Activated CD4-positive, alpha-beta T cell treated with anti-CD3 and anti-CD28 coated beads, Interleukin-2, amount 50 U/mL, for 4 hours (primary cell): ENCODE results near the gene FJX1.

Experiments used
- DNase-seq, 2 experiments: peaks; one replicate each; pipeline ENCODE4 v3.0.0-alpha.2; 2020

FJX1 gene, protein sequence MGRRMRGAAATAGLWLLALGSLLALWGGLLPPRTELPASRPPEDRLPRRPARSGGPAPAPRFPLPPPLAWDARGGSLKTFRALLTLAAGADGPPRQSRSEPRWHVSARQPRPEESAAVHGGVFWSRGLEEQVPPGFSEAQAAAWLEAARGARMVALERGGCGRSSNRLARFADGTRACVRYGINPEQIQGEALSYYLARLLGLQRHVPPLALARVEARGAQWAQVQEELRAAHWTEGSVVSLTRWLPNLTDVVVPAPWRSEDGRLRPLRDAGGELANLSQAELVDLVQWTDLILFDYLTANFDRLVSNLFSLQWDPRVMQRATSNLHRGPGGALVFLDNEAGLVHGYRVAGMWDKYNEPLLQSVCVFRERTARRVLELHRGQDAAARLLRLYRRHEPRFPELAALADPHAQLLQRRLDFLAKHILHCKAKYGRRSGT

DNA sequence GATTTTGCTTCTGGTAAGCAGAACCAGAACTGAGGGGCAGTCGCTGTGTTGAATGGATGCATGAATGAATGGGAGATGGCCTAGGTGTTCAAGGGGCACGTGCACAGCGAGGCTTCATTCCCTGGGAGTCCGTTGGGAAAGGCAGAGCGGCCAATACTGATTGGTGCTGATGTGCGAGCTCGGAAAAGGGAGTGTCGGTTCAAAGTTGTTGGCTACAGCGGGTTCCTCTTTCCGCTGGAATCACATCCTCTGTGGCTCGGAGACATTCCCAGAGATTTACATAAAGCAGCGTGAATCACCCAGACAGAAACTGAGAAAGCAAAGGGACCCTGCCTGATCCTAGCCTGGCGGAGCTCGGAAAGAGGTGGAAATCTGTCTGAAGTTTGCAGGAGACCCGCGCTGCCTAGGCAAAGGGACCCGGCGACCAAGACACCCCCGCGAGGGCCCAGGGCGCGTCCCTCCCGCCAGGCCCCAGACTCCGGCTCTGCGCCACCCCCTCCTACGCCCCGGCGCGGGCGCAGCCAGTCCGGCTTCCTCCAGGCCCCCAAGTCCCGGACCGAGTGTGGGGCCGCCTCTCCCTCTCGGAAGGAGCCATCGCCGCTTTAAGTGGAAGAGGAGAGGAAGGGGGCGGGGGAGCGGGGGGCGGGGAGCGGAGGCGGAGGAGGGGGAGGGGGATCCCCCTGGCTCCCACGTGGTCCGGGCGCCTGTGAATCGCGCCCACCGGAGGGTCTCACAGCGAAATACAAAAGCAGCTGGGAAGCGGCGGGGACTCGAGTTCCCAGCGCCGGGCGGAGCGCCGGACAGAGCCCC is at the start of gene FJX1:
Gene FJX1, plus strand, starts transcription at position 774 of the 810 bp plus-strand sequence. CDS start 177 bp downstream, outside the sequence.
- DNase-seq: peak; percentile 13 to 20

DNA sequence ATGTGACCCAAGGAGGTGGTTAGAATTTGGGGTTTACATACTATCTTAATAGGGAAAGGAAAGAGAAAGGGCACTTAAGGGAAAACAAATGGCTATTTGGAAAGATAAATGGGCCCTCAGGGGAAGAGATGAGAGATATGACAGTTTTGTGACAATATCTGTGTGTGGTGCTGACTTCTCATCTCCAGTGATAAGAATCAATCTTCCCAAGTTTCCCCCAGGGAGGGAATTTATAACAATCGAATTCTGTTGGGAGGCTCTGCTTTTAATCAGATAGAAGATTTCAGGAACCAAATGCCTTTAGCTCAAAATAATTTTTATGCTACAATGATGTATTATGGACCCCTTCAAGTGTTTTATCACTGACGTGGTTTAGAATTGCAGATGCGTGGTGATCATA is 46.6 kb upstream of the FJX1 start:
- DNase-seq: no peak

DNA sequence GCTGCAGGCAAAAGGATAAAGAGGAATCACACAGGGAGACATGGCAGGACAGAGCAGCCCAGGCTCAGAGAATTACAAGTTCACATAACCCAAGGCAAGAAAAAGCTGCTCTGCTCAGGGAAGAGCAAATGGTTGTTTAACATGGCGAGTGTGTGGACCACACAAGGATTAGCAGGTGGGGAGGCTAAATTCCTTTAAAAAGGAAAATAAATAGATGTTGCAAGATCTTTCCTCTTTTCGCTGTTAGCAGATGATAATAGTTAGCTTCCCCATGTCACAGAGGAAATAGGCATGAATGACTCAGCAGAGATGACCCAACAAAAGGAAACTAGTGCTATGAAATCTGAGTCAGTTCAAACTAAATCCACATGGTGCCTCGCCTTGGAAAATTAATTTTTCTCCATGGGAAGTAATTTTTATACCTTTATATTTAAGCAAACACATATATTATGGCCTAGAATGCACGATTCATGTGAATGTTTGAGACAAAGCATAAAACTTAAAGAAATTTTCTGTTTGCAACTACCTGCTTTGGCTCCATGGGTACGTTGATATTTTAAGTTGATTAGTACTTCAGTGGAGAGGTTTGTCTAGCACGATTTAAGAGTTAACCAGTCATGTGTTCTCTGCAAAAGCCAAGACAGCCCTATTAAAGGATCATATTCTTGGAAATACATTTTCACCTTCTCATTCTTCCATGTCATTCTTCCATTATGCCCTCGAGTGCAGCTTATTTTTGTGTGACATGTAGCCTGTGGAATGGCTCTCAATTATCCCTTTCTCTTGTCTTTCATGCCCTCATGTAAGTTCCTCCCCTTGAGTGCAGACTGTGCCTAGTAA is 38.5 kb upstream of the FJX1 start:
- no peak for DNase-seq

DNA sequence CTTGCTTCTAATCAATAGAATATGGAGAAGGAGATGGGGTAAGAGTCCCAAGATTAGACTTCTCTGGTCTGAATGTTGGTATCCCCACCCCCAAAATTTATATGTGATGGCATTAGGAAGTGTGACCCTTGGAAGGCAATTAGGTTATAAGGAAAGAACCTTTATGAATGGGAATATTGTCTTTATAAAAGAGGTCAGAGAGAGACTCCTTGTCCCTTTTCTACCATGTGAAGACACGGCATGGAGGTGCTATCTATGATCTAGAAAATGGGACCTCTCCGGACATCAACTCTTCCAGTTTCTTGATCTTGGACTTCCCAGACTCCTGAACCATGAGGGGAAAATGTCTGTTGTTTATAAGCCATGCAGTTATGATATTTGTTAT is 37.9 kb upstream of the FJX1 start:
- no peak for DNase-seq

DNA sequence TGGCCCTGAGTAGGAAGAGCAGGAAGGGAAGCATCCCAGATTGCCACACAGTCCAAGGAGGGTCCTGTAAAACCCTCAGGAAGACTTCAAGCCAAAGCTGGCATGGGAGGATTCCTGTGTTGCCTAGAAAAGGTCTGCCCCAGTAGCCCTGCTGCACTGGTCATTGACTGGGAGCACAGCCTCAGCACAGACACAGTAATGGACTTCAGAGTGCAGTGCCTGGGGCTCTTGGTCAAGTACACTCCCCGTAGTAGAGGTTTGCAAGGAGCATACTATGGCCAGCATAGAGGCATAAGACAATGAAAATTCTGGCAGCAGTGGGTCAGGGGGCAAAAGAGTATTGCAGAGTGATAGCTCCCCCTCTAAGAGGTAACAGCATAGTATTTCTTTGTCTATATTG is 36.2 kb upstream of the FJX1 start:
- no peak for DNase-seq

DNA sequence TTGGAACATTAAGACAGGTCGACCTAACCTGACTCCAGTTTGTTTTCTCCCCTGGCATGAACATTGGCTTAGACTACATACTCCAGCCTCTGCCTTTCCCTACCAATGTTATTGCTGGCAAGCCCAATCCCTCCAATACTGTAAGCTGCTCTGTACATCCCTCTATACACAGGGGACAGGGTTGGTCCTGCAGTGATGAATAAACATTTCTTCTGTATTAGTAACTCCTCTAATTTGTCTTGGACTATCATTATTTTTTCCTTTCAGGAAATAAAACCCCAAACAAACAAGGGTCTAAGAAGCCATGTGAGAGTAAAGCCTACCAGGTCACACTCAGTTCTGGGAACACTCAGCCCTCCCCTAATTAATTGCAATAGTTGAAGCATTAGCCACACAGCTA is 35.1 kb upstream of the FJX1 start:
- DNase-seq: no peak

DNA sequence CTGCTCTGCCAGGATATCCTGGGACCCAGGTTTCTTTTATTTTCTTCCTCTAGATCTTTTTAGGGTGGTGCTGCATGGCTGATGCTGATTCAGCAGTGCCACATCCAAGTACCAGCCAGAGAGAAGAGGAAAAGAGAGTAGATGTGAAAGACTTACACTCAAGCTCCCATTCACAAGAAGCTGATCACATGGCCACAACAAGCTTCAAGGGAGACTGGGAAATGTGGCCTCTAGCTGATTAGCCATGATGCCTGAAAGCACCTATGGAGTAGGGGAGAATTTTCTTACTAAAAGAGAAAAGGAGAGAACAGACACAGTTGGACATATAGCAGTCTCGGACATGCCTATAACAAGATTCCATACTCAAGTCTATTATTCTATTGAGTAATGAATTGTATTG is 34.4 kb upstream of the FJX1 start:
- DNase-seq: no peak

DNA sequence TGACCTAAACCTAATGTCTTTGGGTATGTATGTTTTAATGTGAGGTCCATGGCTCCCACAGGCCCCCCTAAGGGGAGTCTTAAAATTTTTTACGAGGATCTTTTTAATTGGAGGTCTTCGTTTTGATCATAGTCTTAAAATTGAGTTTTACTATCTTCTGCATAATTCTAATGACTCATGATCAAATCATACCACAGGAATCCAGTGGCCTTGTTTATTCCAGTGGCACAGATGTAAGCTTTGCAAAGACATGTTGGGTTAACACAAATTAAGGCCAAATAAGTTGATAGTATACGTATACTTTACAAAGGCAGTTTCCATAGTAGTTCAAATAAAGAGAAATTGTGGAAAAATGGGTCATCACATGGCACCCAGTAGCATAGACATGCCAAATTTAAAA is 33.9 kb upstream of the FJX1 start:
- DNase-seq: no peak

DNA sequence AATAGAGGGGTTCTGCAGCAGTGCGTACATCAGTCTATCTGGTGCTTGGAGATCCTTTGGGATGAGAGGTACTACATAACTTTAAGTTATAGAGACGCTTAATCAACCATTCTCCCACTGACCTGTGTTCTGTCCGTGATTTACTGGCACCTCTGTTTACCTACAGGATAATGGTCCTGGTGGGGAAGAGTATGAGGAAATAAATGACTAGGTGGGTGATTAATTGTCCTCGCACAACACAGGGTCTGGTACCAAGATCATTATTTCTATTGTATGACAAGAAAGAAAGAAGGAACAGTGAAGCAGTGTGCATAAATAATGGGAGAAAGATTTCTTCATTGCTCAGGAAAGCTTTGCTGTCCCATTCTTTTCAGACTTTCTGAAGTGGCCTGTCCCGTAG is 32.8 kb upstream of the FJX1 start:
- DNase-seq: no peak

DNA sequence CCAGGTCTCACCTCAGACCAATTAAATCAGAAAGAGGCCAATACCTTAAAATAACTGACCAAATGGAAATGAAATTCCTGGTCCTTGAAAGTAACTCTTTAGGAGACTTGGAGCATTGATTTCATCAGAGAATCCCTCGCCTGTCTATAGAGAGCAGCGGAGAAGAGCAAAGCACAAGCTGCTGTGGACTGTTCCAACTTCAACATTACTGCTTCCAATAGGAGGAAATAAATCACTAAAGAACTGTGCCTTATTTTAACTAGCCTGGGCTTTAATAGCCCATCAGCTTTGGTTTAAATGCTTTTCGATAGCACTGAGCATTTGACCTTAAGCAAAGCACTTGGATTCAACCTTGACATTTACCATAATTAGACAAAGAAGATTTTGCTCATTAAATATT is 32.0 kb upstream of the FJX1 start:
- DNase-seq: no peak

DNA sequence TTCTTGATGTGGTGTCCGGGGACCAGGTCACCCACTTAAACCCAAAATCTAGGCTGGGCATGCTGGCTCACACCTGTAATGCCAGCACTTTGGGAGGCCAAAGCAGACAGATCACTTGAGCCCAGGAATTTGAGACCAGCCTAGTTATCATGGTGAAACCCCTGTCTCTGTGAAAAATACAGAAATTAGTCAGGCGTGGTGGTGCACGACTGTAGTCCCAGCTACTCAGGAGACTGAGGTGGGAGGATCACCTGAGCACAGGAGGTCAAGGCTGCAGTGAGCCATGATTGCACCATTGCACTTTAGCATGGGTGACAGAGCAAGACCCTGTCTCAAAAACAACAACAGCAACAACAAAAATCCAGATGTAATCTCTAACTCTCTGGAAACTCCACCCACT is 30.3 kb upstream of the FJX1 start:
- no peak for DNase-seq

DNA sequence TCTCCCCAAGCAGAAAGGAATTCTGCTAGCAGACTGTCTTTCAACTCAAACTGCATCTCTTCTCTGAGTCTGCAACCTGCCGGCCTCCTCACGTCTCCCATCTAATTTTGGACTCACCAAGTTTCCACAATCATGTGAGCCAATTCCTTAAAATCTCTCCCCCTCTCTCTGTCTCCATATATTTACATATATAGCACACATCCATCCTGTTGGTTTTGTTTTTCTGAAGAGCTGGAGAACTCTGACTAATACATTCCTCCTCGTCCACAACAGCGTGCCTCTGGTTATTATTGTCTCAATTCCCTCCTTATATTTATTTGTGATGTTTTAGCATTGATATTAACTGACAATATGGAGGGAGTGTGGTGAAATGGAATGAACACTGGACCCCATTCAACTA is 29.6 kb upstream of the FJX1 start:
- DNase-seq: no peak

DNA sequence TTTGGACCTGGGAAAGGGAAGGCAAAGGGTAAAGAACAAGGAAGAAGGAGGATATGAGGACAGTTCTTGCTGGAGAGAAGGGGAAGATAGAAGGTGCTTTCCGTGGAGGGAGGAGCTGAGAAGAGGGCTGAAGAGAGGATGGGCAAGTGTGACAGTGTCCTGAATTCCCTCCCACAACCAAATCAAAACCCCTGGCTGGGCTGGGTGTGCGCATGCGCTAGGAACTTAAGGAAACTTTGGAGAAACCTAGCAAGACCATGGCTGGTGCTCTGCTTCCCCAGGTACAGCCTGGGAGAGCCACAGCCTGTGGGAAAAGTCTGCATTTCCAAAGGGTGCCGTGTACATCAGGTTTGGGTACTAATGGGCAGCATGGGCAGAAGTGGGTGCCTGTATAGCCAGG is 29.0 kb upstream of the FJX1 start:
- DNase-seq: no peak

DNA sequence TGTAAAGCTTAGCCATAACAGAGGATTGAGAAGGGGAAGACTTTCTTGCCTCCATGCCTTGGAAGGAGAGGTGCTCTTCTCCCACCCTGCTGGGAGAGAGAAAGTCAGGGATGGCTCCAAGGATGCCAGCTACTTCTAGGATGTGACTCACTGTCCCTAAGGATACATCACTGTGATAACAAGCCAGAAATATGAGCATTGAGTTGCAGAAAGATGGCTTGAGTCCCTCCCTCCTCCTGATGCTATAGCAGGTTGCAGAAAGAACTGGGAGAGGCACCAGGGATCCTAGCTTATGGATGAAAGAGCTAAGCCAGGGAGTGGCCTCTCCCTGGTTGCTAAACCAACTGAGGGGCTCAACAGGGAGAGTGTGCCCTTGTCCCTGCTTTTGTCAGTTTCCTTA is 27.8 kb upstream of the FJX1 start:
- DNase-seq: no peak

DNA sequence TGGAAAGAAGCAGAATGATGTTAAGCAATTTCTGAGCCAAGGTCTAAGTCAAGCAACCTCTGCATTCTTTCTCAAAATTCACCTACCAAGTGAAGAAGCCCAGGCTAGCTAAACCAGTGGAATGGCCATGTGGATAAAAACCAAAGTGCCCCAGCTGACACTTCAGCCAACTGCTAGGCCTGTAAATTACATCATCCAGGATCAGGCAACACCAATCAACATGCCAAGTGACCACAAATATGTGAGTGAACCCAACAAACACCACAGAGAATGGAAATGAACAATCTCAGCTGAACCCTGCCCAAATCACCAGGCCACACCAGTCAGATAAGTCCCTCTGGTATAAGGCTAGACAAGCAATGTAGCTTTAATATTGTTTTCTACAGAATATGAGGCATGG is 25.1 kb upstream of the FJX1 start:
- DNase-seq: no peak

DNA sequence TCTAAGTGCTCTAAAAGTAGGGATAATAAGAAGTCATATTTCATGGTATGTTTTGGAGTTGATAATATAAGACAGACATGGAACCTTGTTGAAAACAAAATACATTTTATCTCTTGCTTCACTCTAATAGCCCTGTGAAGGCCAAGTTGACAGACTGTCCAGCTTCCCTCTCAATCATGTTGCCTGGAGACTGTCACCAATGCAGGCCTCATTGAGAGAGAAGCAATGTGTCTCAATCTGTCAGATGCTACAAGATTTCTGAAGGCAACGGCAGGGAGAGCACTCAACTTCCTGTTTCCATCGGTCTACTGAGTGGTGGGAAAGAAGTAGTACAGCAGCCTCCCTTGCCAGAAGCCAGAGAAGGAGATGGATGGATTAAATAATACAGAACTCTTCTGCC is 23.6 kb upstream of the FJX1 start:
- no peak for DNase-seq

DNA sequence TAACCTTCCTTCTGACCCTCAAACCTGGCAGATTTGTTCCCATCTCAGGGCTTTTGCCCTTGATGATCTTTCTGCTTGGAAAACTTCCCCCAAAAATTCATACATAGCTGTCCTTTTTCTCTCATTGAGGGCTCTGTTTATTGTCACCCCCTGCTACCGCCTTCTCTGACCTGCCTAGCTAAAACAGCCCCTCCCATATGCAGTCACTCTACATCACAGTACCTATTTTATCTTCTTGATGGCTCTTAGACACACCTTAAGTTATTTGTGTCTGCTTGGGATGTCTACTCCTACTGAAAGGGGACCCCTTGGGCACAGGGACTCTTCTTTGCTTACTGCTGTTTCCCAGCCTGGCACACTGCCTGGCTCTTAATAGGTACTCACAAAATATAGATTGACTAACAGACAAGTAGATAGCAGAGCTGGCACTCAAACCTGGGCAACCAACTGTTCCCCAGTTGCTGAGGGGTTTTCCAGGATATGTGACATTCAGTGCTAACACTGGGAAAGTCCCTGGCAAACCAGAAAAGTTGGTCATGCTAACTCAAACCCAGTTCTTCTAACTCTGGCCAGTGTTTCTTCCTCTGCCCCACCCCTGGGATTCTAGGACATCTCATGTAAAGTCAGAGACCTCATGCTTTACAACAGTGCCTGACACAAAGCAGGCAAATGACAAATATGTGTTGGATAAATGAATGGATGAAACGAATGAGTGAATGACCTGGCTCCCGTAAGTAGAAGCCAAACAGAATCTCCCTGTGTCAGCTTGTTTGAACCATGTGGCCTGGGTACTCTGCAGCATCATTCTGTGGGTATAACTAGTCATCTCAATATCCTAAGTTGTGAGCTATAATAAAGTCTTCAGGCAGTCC is 19.8 kb upstream of the FJX1 start:
- DNase-seq: no peak

DNA sequence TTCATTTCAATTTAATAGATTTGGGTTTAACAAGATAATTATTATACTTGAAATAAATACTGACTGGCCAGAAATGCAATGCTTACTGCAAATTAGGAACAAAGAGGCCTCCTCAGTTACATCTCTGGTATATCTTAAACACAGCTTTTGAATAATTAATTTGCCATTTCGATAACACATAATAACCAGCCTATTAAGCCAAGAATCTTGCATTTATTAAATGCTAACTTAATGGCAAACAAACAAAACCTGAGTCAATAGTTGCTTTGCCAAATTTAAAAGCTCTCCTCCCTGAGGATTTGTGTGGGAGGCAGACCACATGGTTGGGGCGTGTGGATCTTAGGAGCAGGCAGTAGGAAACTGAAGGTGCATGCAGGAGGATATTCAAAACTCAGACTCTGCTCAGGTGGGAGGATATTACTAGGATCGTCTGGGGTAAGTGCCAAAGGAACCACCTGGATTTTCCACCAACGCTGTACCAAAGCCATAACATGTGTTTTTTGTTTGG is 17.9 kb upstream of the FJX1 start:
- DNase-seq: no peak

DNA sequence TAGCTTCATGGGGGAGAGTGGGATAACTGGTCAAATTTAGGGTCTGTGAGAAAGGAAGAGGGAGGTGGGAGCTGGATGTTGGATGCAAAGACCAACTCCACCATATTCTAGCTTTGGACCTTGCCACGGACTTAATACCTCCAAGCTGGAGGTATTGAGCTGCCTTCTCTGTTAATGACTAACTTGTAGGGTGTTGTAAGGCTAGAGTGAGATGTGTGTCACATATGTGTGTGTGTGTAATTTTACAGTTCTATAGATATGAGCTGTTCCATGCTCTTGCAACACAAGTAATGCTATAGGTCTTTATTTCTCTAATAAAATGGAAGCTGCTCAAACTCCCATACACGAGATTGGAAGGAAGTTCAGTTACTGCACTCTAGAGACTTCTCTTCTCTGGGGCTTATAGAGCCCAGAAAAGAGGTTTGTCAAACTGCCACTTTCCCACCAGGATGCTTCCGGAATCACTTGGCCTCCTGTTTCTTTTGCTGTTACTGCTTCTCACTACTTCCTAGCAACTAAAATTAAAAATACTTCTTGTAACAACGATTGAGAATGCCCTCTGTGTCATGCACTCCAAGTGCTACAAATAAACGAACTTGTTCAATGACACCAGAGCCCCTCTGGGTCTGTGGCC is 16.0 kb upstream of the FJX1 start:
- no peak for DNase-seq

DNA sequence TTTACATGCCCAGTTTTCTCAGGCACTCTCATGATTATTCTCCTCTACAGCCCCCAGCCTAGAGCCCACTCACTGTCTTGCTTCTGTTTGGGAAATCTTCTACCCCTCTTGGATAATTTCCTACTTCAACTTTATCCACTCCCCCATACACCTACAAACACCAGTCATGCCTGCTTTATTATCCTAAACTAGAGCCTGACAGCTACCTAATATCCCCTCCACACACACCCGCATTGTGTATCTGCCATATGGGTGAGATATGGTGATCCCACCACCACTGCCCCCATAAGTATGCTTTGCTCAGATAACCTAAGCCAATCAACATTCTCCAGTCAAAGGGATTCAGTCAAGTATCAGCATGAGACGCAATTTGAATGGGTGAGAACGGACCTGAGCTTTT is 15.3 kb upstream of the FJX1 start:
- no peak for DNase-seq

DNA sequence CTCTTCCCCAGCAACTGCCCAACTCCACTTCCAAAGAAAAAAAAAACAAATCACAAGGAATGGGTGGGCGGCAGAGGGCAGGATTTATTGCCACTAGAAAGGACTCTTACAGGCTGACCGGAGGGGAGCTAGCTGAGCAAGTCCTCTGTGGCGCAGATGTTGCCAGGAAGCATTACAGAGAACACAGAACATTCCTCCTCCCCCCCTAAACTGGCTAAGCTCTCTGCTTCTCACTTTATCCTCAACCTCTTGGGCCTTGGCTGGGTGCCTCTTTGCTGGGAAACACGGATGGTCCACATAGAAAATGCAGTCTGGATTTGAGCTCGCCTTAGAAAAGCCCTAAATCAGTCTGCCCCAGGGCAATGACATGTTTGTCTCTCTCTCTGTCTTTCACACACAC is 12.6 kb upstream of the FJX1 start:
- DNase-seq: no peak

DNA sequence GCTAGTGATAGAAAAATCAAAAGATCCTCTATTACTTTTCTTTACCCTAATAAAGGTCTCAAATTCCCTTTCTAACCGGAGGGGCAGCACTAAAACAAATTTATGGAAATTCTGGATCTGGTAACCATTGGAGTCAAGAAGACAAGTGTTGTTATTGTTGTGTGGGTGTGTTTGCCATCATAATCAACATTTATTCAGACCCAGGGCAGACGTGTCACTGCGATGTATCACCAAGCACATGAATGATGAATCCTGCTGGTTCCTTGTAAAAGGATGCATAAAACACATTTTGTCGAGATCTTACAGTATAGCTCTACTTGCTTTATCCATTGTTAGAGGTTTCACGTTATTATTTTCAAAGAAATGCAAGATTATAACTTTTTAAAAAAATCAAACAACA is 12.1 kb upstream of the FJX1 start:
- DNase-seq: no peak
